B cell (primary cell): ENCODE measurements around the gene BLOC1S1.

Experiments
- EZH2 ChIP-seq: IDR thresholded peaks from 2 replicates; pipeline ENCODE4 v1.6.1; 2012; ENCODE audit warnings: borderline replicate concordance, low read depth, mild to moderate bottlenecking, moderate library complexity, low read length; ENCODE audit not compliant: insufficient read depth, poor library complexity, severe bottlenecking
- TF ChIP-seq, protein P1 (sequence below): fragments of 200-600 bp; IDR thresholded peaks from one replicate; pipeline ENCODE4 v1.8.0; 2022; ENCODE audit warnings: antibody characterized with exemption, mild to moderate bottlenecking

DNA sequence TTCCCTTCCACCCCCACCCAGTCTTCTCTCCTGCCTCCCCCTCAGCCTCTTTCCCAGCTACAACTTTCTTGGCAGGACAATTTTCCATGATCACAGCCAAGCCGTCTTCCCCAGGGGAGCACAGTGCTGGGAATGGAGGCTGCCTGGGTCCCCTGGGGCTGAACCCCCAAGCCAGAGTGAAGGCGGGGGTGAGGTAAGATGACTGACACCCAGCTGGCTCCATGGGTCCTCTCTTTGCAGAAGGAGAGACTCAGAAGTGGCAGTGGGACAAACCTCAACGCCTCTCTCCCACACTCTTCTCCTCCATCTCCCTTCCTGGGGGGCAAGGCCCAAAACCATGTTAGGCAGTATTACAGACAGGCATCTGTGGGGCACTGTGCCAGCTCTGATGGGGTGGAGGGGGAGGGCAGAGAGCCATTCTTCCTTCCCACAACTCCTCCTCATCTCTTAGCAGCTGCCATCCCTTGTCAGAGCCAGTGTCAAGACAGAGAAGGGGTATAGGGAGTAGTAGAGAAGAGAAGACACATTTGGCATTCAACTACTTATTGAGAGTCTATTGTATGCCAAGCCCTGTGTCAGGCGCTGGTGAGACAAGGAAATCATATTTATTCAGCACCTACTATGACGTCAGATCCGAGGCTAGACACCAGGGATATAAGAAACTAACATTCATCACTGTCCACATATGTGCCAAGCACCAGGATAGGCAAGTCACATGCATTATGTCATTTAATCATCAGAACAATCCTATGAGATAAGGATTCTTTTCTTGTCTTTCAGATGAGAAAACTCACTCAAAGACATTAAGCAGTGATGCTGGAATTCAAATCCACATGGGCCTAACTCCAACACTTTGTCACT lies 11.7 kb upstream of the BLOC1S1 start:
- TF ChIP-seq, protein P1, sequence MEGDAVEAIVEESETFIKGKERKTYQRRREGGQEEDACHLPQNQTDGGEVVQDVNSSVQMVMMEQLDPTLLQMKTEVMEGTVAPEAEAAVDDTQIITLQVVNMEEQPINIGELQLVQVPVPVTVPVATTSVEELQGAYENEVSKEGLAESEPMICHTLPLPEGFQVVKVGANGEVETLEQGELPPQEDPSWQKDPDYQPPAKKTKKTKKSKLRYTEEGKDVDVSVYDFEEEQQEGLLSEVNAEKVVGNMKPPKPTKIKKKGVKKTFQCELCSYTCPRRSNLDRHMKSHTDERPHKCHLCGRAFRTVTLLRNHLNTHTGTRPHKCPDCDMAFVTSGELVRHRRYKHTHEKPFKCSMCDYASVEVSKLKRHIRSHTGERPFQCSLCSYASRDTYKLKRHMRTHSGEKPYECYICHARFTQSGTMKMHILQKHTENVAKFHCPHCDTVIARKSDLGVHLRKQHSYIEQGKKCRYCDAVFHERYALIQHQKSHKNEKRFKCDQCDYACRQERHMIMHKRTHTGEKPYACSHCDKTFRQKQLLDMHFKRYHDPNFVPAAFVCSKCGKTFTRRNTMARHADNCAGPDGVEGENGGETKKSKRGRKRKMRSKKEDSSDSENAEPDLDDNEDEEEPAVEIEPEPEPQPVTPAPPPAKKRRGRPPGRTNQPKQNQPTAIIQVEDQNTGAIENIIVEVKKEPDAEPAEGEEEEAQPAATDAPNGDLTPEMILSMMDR, result no peak
- no peak for TF ChIP-seq EZH2
